AG08395 (cell line): ENCODE measurements around the gene CCL8.

Experiments
- DNase-seq: peaks from one replicate; pipeline ENCODE4 v3.0.0; 2012; ENCODE audit warnings: mixed read lengths, low spot score

Gene CCL8

GRCh38 chr17:34367486-34368195, 48.4 kb downstream of the CCL8 start:
- DNase-seq = no peak

DNA sequence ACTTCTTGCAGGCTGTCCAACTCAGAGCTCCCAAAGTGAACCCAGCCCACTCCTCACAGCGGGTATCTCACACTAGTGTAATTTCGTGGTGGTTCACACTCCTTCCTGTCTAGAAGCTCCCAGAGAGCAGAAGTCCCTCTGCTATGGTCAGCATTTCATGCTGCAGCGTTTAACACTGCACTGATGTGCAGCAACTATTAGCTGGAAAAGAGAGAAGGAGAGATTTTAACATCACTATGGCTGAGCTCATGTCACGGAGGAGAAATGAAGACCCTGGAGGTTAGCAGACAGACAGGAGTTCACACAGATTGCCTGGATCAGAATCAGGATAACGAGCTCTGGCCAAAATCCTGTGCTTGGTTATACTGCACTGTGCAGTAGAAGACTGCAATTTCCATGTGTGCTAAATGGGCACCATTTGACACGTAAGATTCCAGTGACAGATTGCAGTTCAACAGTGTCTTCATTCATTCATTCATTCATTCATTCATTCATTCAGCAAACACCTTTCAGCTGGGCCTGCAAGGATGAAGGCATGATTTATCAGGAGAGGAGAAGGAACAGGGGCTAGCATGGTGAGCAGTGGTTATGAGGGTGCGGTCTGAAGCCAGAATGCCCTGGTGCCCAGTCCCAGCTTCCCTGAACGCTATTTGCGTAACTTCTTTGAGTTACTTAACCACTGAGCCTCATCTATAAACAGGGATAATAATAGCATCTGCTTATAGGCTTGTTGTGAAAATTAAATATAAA, 49.1 kb downstream of the CCL8 start:
- no peak for DNase-seq

DNA sequence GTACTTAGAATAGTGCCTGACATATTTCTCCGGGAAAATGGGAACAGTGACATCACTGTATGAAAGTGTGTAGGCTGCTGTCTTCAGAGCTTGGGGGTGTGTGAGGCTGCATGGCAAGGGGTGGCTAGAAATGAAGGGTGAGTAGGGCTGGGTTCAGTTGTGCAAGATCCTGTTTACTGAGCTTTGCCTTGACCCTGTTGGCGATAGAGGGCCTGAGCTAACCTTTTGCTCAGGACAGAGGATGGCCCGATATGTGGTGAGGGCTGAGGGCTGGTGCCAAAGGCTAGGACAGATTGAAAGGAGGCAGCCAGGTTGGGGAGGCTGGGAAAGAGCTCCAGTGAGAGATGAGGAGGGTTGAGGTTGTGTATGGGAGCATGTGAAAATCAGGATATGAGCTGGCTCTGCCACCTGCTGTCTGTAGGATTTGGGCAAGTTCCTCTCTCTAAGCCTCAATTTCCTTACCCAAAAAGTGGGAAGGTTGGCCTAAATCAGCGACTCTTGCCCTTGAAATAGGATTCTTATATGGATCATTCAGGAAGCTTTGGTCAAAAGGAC, 49.8 kb downstream of the CCL8 start:
- DNase-seq = no peak

- no peak for DNase-seq
Observed at GRCh38 chr17:34369571-34369970, 50.3 kb downstream of the CCL8 start.

- DNase-seq = no peak
Observed at GRCh38 chr17:34370376-34370996, 51.3 kb downstream of the CCL8 start.

- DNase-seq = no peak
Observed at GRCh38 chr17:34370997-34371395, 51.8 kb downstream of the CCL8 start.
